Measurements from ENCODE around the gene CMKLR1.

Gene CMKLR1

GRCh38 chr12:108360487-108360886 is 21.4 kb upstream of the CMKLR1 start:
- DNase-seq = no peak

GRCh38 chr12:108360057-108360456 is 20.9 kb upstream of the CMKLR1 start:
- DNase-seq = no peak

GRCh38 chr12:108358580-108358965 is 19.5 kb upstream of the CMKLR1 start:
- DNase-seq = no peak

DNA sequence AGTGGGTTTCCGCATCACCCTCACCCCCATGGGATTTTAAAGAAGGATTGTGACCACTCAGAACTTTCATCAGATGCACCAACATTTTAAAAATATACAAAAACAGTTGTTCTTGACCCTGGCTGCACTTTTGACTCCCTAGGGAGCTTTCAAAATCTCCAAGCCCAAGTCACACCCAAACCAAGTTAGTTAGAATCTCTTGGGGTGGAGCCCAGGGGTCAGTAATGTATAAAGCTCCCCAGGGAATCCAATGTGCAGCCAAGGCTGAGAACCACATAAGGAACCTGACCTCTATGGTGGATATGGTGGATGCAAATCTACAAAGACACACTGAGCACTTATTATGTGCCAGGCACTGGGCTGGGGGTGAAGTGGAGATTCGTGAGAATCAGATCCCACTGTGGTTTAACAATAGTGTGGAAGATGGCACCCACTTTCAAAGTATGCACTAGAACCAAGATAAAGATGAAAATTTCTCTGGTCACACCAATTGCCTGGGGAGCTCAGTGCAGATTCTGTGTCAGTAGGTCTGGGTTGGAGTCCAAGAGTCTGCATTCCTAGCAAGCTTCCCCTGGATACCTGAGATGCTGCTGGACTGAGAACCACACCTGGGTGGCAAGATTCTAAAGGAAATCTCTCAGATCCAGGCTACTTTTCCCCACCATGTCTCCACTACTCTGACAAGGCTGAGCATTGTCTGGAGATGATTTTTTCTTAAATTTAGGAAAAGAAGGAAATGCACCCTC is 18.9 kb upstream of the CMKLR1 start:
- no peak for DNase-seq

- DNase-seq = no peak
Measured at GRCh38 chr12:108356835-108357806, 18.0 kb upstream of the CMKLR1 start.

DNA sequence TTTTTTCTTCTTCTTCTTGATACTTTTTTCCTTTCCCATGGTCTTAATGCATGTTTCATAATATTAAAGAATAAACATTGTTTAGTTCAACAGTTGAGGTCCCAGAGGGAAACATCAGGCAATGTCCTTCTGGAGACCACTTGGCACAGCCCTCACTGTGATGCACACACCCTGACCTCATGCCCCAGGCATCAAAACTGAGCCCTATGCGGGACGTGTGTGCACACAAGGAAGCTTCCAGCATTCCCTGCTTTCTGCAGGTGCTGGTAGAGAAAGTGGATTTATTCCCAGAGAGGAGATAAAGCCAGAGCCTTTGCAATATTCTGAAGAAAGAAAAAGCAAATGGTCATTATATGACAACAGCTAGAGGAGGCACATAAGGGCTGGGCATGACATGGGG is 16.0 kb upstream of the CMKLR1 start:
- no peak for DNase-seq

GRCh38 chr12:108352591-108352990 is 13.5 kb upstream of the CMKLR1 start:
- no peak for DNase-seq

- DNase-seq = no peak
Measured at GRCh38 chr12:108350511-108350910, 11.4 kb upstream of the CMKLR1 start.

DNA sequence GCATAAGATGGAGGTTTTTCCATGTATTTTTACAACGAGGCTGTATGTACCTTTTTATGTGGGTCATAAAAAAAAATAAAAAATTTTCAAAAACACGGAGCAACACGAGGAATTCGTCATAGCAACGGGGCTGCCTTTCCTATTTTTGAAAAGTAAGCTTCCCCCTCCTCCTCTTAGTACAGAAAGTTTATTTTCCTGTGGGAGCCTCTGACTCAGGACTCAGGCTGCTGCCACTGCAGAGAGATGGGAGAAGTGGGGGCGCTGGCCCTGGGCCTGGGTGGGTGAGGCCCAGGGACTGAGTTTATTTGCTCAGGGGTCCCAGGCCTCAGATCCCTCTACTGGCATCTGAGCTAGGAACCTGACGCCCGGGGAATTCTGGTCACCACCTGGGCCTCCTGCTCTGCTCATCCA is 10.2 kb upstream of the CMKLR1 start:
- DNase-seq = no peak

- DNase-seq = no peak
Measured at GRCh38 chr12:108348842-108349241, 9.7 kb upstream of the CMKLR1 start.

- DNase-seq = no peak
Measured at GRCh38 chr12:108346727-108347710, 7.9 kb upstream of the CMKLR1 start.

DNA sequence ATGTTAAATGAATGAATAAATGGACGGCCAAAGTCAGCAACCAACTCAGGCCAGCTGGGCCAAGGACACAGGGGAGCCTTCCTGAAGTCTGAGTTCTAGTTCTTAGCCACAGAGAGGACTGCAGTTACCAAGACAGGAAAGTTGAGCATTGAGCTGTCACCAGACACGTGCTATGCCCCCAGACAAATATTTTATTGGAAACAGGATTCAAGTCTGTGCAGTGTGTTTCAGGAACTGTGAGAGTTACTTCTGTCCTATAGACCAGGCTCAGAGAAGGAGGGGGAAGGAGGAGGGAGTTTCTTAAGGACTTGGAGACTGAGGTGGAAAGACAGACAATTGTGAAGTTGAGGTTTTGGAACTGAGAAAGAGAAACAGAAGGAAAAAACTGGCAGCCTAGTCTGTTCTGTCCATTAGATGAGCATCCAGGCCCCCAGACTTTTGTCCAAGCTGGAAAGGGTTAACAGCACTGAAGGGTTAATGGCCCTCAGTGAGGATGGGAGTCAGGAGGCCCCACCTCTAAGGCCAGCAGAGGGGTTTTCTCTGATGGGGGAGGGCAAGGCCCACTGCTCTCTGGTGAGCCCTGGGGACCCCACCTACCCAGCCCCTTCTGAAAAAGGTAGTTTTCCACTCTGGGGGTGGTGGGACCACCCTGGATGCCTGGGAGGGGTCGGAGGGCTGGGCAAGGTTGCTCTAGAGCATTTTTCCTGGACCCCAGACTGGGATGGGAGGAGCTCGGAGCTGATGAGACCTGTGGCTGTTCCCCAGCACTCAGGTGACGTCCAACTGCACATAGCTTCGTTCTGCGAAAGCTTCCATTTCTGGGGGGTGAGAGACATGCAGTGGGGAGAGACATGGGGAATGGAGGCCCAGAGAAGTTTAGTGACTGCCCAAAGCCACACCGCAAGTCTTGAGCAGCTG is 6.9 kb upstream of the CMKLR1 start:
- no peak for DNase-seq

DNA sequence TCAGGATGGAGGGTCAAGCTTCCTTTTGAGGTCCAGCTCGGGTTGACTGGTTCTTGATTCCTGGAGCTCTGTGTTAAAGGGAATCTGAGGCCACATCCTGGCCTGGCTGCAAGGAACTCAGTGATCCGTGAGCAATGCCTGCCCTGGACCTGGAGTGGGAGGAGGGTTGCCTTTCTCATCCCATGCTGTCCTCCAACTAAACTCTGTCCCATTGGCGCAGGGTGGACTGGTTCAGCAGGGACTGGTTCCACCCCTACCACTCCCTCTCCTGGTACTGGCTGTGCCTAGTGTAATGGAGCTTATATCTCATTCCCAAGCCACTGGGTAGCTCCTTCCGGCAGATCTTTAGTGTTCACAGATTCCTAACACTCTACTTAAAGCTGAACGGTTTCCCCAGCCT is 3.9 kb upstream of the CMKLR1 start:
- no peak for DNase-seq

- no peak for DNase-seq
Measured at GRCh38 chr12:108341854-108342847, 3.0 kb upstream of the CMKLR1 start.

- DNase-seq = no peak
Measured at GRCh38 chr12:108341356-108341755, 2.2 kb upstream of the CMKLR1 start.

- no peak for DNase-seq
Measured at GRCh38 chr12:108340037-108340436, 926 bp upstream of the CMKLR1 start.

- no peak for DNase-seq
Measured at GRCh38 chr12:108337235-108338223, 1.6 kb downstream of the CMKLR1 start.

DNA sequence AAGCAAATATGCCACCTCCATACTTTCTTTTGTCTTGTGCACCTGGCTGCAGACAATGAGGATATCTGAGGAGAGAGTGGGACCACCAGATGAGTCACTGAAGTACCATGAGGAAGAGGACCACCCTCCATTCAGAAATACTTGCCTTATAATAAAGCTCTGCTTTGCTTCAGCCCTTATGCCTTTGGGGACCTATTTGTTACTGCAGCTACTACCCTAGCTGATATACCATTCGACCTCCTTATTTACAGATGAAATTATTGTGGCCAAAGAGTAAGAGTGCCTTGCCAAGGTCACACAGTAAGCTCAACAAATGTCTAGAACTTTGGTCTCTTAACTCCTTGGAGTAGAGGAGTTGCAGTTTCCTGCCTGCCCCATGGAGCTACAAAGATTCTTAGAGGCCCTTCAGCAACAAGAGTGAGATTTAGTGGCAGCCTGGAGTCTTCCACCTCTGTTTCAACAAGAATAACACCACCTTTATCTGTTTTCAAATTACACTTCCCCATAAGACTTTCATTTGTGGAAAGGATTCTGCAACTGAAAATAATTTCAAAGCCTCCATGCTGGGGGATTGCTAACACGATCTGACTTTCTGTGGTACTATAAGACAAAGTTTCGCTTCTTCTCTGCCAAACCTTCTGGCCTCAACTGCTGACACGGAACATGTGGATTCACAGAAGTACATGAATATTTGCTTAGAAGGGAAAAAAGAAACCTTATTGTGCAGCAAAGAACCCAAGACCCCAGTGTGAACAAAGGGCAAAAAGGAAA is 3.6 kb downstream of the CMKLR1 start:
- no peak for DNase-seq
